Umbilical cord (tissue), 2 donors: ENCODE data around the gene AMIGO2. TPM values are rescaled to one million over a fixed set of nuclear protein-coding genes. Genes with fewer than 3 reads are reported as not detected.
"Not testable (repeated sequence)": the region's sequence is repeated elsewhere in the genome, so short reads cannot be mapped to it uniquely, and the experiment has no call there.

ENCODE experiments used
- DNase-seq: peaks from one replicate; pipeline ENCODE4 v3.0.0-alpha.2; 2015; ENCODE audit warnings: low spot score
- total RNA-seq: library from RNA; depleted of rRNA; stranded (reverse); fragments of >200 nt; gene quantifications from one replicate; pipeline ENCODE4 v1.2.3, GENCODE V29; 2014; ENCODE audit warnings: low replicate concordance; ENCODE audit not compliant: insufficient read depth

The AMIGO2 gene
- total RNA-seq, 1 donor from 2014 or later: 56.6 TPM

- no peak for DNase-seq
Observed at GRCh38 chr12:47075192-47076084, 4.3 kb downstream of the AMIGO2 start.

DNA sequence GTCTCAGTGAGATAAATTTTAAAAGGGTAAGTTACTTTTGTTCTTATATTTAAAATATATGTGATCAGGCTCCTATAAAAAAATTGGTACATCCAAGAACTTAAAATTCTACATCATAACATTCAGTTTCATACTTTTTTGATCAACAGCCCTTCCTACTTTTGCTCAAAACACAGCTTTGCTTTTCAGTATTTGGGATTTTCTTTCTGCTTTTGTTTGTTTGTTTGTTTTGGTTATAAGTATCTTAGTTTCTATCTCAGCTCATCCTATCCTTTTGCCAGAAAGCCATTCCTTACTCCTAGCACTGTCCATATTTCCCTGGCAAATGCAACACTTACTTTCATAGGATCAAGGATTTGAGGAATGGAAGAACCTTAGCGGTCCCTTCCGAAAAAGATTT is 5.0 kb downstream of the AMIGO2 start:
- DNase-seq: no peak

- DNase-seq: no peak
Observed at GRCh38 chr12:47073951-47074350, 5.8 kb downstream of the AMIGO2 start.

- DNase-seq: no peak
Observed at GRCh38 chr12:47071241-47071852, 8.4 kb downstream of the AMIGO2 start.

DNA sequence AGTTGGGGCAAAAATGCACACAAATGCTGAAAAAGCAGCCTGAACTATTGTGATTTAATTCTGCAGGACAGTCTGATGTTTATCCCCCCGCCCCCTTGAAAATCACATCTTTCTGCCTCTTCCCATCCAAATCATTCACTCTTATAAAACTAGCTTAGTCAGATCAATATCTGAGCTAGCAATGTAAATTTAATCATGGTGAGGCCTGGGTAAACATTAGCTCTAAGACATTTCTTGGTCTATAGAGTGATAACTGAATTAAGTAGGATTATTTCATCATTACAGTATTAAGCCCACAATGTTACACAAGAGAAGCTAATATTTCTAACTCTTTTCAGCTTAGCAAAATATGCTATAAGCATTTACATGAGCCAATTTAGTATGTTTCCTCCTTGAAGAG is 9.4 kb downstream of the AMIGO2 start:
- no peak for DNase-seq

- no peak for DNase-seq
Observed at GRCh38 chr12:47068539-47068938, 11.2 kb downstream of the AMIGO2 start.

- no peak for DNase-seq
Observed at GRCh38 chr12:47067771-47068431, 11.9 kb downstream of the AMIGO2 start.

GRCh38 chr12:47067176-47067575 is 12.6 kb downstream of the AMIGO2 start:
- DNase-seq: no peak

DNA sequence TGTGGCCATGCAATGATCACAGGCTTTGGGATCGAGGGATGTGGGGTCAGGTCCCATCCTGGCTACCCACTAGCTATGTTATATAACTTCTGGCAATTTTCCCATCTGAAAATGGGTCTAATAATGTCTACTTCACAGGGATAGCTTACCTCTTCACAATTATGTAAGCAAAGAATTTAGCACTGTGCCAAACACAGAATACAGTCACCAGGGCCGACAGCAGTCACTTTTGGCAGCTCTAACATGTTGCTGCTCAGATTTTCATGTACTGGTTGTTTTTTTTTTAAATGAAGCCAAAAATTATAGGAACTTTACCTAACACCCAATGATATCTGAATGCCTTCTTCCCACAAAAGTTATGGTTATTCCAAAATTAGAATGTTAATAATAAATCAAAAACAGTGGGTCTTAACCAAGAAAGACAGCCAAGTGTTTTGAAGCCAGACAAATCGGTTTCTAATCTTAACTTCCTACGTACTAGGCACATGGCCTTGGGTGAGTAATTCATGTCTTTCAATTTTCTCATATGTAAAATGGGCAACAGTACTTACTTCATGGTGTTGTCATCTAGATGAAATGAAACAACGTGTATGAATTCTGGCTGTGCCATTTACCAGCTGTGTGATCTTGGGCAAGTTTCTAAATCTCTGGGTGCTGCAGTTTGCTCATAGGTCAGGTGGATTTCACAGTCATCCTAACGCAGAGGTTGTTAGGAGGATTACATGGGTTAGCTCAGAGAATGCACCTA is 13.3 kb downstream of the AMIGO2 start:
- DNase-seq: no peak

DNA sequence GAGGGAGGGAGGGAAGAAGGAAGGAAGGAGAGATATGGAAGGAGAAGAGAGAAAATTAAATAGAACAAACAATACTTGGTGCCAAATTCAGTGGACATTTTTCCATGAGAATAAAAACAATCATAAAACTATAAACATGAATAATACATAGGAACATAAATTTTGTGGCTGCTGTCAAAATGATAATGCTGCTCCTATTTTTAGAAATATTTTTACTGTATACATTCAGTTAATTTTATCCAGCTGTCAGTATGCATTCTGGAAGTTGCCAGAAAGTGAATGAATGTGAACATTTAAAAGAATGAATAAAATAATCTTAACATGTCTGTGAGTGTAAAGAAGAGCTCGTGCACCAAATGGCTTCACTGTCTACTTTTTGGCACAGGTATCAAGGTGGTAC is 14.2 kb downstream of the AMIGO2 start:
- no peak for DNase-seq

- not testable (repeated sequence) for DNase-seq
Observed at GRCh38 chr12:47058640-47059039, 21.1 kb downstream of the AMIGO2 start.

- not testable (repeated sequence) for DNase-seq
Observed at GRCh38 chr12:47056944-47057343, 22.8 kb downstream of the AMIGO2 start.

GRCh38 chr12:47055856-47056255 is 23.9 kb downstream of the AMIGO2 start:
- DNase-seq: not testable (repeated sequence)

DNA sequence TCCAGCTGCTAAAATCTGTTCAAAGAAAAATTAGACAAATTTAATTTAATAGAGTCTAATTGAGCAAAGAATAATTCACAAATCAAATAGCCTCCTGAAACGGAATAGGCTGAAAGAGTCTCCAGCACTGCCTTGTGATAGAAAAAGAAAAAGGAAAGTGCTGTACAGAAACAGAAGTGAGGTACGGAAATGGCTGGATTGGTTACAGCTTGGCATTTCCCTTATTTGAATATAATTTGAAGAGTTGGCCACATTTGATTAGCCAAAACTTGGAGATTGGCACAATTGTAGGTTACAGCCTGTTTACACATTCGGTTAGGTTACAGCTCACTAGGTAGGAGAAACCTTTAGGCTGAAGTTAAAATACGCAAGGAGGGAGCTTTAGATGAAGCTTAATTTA is 25.1 kb downstream of the AMIGO2 start:
- DNase-seq: no peak

- peak; percentile 97 for DNase-seq
Observed at GRCh38 chr12:47053961-47054360, 25.8 kb downstream of the AMIGO2 start.

DNA sequence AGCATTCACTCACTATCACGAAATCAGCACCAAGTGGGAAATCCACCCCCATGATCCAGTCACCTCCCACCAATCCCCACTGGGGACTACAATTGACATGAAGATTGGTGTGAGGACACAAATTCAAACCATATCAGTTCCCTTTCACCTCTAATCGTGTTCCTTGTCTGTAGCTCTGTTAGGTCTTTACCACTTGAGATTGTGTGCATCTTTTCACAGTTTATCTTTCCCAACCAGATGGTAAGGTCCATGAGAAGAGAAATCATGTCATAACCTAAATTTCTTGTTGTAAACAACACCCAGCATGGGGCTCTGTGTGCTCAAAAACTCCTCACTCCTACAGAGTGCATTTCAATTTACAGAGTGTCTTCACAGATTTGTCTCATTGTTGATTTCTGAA is 27.5 kb downstream of the AMIGO2 start:
- no peak for DNase-seq

DNA sequence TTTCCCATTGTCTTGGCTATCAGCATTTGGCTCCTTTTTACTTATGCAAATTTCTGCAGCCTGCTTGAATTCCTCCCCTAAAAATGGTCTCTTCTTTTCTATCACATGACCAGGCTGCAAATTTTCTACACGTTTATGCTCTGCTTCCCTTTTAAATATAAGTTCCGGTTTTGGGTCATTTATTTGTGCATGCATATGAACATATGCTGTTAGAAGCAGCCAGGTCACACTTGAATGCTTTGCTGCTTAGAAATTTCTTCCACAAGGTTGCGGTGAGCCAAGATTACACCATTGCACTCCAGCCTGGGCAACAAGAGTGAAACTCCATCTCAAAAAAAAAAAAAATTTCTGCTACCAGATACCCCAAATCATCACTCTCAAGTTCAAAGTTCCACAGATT is 28.5 kb downstream of the AMIGO2 start:
- not testable (repeated sequence) for DNase-seq

GRCh38 chr12:47048541-47048940 is 31.2 kb downstream of the AMIGO2 start:
- no peak for DNase-seq

GRCh38 chr12:47041327-47041726 is 38.4 kb downstream of the AMIGO2 start:
- DNase-seq: no peak

DNA sequence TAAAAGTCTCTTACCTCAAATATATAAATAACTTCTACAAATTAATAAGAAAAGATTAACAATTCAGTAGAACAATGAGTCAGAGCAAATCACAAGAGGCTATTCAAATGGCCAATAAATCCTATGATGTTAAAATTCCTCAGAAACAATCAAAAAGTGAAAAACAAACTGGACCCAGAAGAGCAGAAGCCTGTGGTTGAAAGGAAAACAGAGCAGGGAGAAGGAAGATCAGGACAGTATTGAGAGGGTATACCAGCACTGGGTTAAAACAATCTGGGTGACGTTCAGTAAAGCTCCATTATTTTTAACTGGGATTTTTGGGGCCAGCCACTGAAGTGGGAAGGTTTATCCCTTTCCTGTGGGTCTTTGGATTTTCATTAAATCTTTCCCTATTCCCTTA is 40.0 kb downstream of the AMIGO2 start:
- no peak for DNase-seq

DNA sequence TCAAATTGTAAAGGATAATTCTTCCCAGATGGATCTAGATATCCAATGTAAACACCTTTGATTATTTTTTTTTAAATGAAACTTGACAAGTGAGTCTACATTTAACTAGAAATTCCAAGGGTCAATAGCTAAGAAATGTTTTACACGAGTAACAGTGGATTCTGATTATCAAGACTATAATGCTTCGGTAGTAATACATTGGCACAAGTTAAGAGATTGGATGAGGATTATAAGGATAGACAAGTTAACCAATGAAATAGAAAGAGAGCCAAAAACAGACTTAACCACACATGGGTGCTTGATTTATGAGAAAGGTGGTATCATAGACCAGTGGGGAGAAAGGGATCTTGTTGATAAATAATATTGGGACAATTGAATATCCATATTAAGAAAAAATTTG is 40.7 kb downstream of the AMIGO2 start:
- no peak for DNase-seq

GRCh38 chr12:47038270-47038748 is 41.5 kb downstream of the AMIGO2 start:
- DNase-seq: no peak
